ENCODE measurements around the gene C1orf174. TPM values are rescaled to one million over a fixed set of nuclear protein-coding genes. Genes with fewer than 3 reads are reported as not detected.

Gene C1orf174
- total and polyA plus RNA-seq, 2 of the 13 experiments (the other 11 are each of a cell fraction or from before 2014, with no cell fraction given), result 21.6 to 31.4 TPM

DNA sequence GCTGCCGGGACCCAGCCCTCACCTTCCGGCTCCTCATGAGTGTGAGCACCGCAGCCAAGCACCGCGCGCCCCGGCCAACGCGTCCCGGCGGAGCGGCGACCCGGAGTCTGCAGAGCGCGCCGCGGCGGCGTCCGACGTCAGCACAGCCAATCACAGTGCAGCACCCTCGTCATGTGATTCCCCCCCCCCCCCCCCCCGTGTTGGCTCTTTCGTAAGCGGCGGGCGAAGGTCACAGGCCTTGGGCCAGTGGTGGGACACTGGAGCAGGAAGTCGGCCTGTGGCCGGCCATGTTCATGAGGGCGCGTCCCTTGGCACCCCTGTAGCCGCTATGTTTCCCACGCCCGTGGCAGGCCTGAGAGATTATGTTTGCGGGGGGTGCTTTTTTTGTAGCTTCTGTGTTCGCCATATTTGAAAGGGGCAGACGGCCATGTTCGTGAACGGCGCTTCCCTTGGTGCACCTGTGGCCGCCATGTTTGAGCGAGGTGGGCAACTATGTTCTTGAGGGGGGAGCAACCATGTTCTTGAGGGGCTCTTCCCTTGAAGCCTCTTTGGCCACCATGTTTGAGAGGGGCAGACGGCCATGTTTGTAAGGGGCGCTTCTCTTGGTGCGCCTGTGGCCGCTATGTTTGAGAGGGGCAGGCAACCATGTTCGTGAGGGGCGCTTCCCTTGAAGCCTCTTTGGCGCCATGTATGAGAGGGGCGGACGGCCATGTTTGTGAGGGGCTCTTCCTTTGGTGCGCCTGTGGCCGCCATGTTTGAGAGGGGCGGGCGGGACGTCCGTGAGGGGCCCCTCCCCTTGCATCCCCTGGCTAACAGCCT is at the start of gene C1orf174 (continued):
- TF ChIP-seq NFE2 (CRISPR knock-in tag; IDR thresholded peaks at IDR 0.05) (no peak), ZNF24 (IDR thresholded peaks at IDR 0.05) (no peak), ZKSCAN8 (CRISPR knock-in tag; IDR thresholded peaks at IDR 0.05; ENCODE audit: borderline replicate concordance) (no peak), ATM (IDR thresholded peaks at IDR 0.05; ENCODE audit: borderline replicate concordance) (no peak), CEBPB (IDR thresholded peaks at IDR 0.05; ENCODE audit: borderline replicate concordance, low read depth, low read length) (peak; percentile 76), ZNF432 (CRISPR knock-in tag; IDR thresholded peaks at IDR 0.05; ENCODE audit: borderline replicate concordance) (no peak), ISX (CRISPR knock-in tag; conservative IDR thresholded peaks at IDR 0.05) (no peak), ZSCAN30 (CRISPR knock-in tag; IDR thresholded peaks at IDR 0.05) (no peak), ZNF597 (CRISPR knock-in tag; IDR thresholded peaks at IDR 0.05) (no peak), SAFB2 (CRISPR knock-in tag; IDR thresholded peaks at IDR 0.05; ENCODE audit: borderline replicate concordance, low read depth) (0 out of 2 replicates have a peak, but pooled peaks have one; percentile 15), ZFP90 (CRISPR knock-in tag; IDR thresholded peaks at IDR 0.05; ENCODE audit: borderline replicate concordance) (no peak), ZNF83 (CRISPR knock-in tag; IDR thresholded peaks at IDR 0.05; ENCODE audit: borderline replicate concordance) (no peak; the same call in 1 of the 2 replicates), ZNF264 (CRISPR knock-in tag; IDR thresholded peaks at IDR 0.05) (0 out of 2 replicates have a peak, but pooled peaks have one; percentile 21), DNMT1 (CRISPR knock-in tag; IDR thresholded peaks at IDR 0.05) (no peak; the same call in 1 of the 2 replicates), FOXO1 (CRISPR knock-in tag; IDR thresholded peaks at IDR 0.05) (peak; percentile 22), ZBTB7A (CRISPR knock-in tag; IDR thresholded peaks at IDR 0.05) (peak; percentile 72), MYC (CRISPR knock-in tag; IDR thresholded peaks at IDR 0.05; ENCODE audit: borderline replicate concordance) (peak; percentile 67), ZNF552 (CRISPR knock-in tag; IDR thresholded peaks at IDR 0.05; ENCODE audit: borderline replicate concordance) (no peak), ZNF720 (CRISPR knock-in tag; IDR thresholded peaks at IDR 0.05) (no peak), XRCC5 (optimal IDR thresholded peaks at IDR 0.05; ENCODE audit: low read length) (peak; percentile 74), ELF4 (CRISPR knock-in tag; IDR thresholded peaks at IDR 0.05; ENCODE audit: borderline replicate concordance) (peak; percentile 53; the same call in 1 of the 2 replicates), ZNF678 (CRISPR knock-in tag; IDR thresholded peaks at IDR 0.05) (no peak), NR0B2 (CRISPR knock-in tag; IDR thresholded peaks at IDR 0.05) (0 out of 2 replicates have a peak, but pooled peaks have one; percentile 25), SP2 (CRISPR knock-in tag; IDR thresholded peaks at IDR 0.05) (no peak)
- TF ChIP-seq, protein P1, sequence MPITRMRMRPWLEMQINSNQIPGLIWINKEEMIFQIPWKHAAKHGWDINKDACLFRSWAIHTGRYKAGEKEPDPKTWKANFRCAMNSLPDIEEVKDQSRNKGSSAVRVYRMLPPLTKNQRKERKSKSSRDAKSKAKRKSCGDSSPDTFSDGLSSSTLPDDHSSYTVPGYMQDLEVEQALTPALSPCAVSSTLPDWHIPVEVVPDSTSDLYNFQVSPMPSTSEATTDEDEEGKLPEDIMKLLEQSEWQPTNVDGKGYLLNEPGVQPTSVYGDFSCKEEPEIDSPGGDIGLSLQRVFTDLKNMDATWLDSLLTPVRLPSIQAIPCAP (CRISPR knock-in tag; IDR thresholded peaks at IDR 0.05; ENCODE audit: low read depth), result no peak
- TF ChIP-seq, protein P2, sequence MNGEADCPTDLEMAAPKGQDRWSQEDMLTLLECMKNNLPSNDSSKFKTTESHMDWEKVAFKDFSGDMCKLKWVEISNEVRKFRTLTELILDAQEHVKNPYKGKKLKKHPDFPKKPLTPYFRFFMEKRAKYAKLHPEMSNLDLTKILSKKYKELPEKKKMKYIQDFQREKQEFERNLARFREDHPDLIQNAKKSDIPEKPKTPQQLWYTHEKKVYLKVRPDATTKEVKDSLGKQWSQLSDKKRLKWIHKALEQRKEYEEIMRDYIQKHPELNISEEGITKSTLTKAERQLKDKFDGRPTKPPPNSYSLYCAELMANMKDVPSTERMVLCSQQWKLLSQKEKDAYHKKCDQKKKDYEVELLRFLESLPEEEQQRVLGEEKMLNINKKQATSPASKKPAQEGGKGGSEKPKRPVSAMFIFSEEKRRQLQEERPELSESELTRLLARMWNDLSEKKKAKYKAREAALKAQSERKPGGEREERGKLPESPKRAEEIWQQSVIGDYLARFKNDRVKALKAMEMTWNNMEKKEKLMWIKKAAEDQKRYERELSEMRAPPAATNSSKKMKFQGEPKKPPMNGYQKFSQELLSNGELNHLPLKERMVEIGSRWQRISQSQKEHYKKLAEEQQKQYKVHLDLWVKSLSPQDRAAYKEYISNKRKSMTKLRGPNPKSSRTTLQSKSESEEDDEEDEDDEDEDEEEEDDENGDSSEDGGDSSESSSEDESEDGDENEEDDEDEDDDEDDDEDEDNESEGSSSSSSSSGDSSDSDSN (CRISPR knock-in tag; IDR thresholded peaks at IDR 0.05), result peak; percentile 55
